Ammon's horn (tissue), 1 donor: ENCODE results near the gene ENTREP1.
"Not testable (repeated sequence)": the region's sequence is repeated elsewhere in the genome, so short reads cannot be mapped to it uniquely, and the experiment has no call there.

Source experiments
- DNase-seq: peaks from one replicate; pipeline ENCODE4 v3.0.0-alpha.2; 2016; ENCODE audit warnings: low spot score

Gene ENTREP1

DNA sequence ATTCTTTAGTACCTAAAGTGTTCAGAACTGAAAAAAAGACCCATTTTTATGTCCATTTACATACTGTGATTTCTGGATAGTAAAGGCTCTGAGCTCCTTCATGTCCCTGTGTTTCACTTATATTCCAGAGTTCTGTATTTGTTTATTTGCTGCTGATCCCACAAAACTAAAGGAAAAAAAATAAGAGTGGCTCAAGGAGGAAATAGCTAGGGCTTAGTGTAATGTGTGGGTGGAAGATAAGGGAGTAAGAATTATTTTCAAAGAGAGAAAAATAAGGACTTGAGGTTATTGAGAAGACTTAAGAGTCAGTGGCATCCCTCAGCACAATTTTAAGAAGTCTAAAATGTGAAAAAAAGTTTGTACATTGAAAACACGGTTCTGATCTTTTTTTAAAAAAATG is 46.0 kb downstream of the ENTREP1 start:
- DNase-seq = no peak

- DNase-seq = no peak
Observed at GRCh38 chr9:69376651-69377050, 51.6 kb downstream of the ENTREP1 start.

GRCh38 chr9:69377291-69377690 is 52.3 kb downstream of the ENTREP1 start:
- no peak for DNase-seq

- no peak for DNase-seq
Observed at GRCh38 chr9:69377981-69378380, 53.0 kb downstream of the ENTREP1 start.

DNA sequence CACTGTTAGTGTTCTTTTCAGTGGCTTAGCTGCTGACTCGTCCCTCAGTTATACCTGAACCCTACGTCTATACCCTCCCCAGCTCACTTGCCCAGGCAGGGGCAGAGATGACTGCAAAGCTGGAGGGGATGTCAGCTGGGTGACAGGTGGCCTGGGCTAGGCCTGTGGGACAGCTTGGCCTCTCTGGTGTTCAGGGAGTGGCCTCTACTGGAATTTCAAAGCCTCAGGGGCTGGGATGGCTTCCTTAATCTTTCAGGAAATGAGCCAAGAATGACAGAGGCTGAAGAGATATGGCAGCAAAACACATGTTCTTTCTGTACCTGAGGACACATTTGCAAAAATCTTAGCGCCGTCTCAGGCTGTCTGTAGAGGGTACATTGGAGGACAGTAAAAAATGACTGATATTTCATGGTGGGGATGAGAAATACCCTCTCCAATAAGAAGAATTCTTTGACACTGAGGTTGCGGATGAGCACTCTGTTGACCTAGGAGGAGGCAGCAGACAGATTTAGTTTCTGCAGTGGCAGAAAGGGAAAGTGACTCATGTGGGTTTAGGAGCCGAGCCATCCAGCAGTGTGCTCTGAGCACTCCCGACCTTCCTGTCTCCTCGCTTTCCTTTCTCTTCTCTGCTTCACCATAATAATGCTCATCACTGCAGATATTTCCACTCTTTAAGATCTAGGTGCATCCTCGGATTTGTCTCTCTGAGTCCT is 54.4 kb downstream of the ENTREP1 start:
- DNase-seq = no peak

DNA sequence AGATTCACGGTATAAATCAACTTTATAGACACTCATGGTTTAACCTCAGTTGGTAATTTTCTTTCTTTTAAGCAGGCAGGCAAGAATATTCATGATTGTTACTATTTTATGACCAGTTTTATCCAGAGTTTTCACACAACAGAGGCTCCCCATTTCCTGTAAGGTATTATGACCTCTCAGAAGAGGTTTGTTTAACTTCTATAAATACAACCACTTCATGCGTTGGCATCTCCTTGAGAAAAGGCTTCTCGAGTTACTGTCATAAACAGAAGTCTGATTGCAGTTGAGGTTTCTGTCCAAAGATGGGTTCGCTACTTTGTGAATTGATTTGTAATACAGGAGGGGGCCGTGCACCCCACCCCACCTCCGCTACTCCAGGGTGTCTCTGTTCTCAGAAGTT is 55.3 kb downstream of the ENTREP1 start:
- DNase-seq = no peak

- no peak for DNase-seq
Observed at GRCh38 chr9:69380811-69381210, 55.8 kb downstream of the ENTREP1 start.

GRCh38 chr9:69382135-69382534 is 57.1 kb downstream of the ENTREP1 start:
- no peak for DNase-seq

DNA sequence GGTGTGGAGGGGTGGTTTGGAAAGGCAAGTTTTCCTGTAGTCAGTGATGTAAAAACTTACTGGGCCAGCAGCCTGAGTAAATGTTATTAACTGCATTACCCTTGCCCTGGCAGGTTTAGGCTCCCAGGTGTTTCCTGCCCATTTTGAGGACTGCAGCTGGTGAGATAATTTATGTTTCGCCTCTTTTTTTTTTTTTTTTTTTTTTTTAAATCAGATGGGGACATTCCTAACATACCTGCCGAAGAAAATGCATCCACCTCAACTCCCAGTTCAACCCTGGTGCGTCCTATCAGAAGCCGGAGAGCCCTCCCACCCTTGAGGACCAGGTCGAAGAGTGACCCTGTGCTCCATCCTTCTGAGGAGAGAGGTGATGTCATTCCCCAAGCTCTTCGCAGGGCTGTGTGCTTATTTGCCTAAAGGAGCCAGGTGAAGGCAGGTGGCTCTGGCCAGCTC is 60.6 kb downstream of the ENTREP1 start:
- DNase-seq = no peak

DNA sequence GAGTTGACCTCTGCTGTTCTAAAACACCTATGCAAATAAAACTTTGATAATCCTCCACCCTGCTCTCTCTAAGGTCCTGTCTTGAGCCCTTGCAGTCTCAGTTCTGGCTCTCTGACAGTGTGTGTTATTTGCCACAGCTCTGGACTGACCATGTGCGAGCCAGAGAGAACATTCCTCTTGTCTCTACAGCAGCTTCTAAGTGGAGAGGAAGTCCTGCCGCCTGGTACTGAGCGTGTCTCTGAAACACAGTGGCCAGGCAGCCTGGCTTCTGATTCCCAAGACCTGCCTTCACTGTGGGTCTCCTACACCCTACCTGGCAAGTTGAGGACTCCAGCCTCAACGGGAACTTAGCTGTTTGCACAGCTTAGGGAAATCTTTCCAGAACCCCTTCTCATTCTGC is 61.6 kb downstream of the ENTREP1 start:
- DNase-seq = no peak

DNA sequence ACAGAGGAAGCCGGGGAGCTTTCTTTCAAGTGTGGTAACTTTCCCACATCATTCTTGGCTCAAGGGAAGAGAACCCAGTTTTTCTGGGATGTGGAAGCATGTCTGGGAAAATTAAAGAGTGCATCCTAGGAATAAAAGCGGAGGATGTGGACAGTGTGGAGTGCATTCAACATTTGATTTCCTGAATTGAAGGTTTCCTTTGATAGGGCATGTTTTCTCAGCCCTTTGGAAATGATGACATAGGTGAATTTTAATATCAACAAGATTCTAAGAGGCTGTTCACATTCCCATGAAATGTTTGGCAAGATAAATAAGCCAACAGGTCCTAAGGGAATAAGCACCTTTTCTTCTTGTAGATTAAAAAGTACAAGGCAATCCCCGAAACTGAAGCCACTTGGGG is 63.6 kb downstream of the ENTREP1 start:
- DNase-seq = no peak

DNA sequence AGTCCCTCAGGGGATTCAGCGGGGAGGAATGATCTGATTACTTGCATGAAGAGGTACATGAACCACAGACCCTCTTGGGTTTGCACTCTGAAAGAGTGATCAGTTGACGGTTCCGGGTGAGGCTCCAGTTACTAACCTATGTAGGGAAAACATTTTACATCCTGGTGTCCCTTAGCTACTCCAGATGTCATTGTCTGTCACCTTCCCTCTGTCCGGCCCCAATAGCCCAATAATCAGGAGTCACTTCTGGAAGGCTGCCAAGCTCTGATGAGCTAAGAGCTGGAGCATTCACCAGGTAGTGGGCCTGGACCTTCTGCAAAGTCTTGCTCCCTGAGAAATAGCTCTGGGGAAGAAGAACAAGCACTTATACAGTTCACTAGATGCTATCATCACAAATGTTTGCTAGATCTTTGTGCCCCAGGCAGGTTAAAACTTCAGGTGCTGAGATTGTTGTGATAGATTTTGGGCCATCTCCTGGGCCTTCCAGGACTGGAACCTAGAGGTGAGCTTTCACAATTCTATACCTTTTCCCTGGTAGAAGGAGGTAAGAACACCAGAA is 64.5 kb downstream of the ENTREP1 start:
- no peak for DNase-seq

DNA sequence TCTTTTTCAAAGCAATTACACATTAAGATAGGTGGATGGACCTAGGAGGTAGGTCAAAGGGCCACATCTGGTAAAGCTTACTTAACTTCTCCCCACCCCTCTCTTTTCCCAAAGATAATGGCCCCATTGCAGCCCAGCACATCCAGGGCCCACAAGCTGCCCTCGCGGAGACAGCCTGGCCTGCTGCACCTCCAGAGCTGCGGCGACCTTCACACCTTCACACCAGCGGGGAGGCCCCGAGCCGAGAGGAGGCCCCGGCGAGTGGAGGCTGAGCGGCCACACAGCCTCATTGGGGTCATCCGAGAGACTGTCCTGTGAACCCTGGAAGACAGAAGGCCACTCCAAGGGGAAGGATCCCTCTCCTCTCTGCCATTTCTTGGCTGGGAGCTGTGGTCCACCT is 66.5 kb downstream of the ENTREP1 start:
- DNase-seq = no peak

- DNase-seq = peak; percentile 54
Observed at GRCh38 chr9:69391946-69392345, 66.9 kb downstream of the ENTREP1 start.

GRCh38 chr9:69392826-69393225 is 67.8 kb downstream of the ENTREP1 start:
- no peak for DNase-seq

GRCh38 chr9:69393425-69393824 is 68.4 kb downstream of the ENTREP1 start:
- no peak for DNase-seq

DNA sequence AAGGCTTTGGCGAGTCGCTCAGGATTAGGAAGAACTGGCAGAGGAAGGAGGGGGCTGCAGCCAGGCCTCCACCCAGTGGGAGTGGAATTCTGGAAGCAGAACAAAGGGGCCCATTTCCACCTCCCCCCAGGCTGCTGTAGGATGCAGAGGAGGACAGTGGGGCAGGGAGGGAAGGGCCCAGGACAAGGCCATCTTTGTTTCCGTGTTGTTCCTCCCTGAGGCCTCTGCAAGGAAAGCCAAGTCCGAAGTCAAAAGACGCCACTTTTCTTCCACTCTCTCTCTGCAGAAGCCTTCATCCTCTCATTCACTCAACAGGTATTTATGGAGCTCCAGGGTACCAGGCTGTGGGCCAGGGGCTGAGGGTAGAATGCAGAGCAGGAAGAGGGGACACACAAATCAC is 70.7 kb downstream of the ENTREP1 start:
- DNase-seq = peak; percentile 75

DNA sequence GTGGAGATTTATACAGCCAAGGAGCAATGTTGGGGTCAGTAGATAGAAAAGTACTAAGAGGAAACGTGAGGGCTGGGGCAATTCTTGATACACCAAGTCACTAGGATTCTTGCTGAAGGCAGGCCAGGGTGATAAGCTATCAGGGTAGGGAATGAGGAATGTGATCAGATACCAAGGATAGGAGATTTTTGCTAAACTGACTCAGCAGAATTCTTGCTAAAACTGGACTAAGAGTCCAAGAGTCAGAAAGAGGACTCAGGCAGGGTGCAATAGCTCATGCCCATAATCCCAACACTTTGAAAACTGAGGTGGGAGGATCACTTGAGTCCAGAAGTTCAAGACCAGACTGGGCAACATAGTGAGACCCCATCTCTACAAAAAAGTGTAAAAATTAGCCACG is 71.7 kb downstream of the ENTREP1 start:
- DNase-seq = no peak

GRCh38 chr9:69397384-69398214 is 72.6 kb downstream of the ENTREP1 start:
- peak; percentile 46 for DNase-seq

DNA sequence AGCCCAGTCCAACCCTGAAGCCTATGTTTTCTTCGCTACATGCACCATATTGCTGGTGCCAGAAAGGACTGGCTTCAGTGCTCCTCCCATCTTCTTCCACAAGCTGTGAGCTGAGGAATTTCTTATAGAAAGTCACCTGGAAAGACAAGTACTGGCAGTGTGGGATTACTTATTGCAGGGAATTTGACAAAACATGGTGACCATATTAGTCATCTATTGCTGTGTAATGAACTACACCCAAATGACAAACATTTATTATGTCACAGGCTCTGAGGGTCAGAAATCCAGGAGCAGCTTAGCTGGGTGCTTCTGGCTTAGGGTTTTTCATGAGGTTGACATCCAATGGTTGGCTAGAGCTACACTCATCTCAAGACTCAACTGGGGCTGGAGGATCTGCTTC is 75.5 kb downstream of the ENTREP1 start:
- no peak for DNase-seq

DNA sequence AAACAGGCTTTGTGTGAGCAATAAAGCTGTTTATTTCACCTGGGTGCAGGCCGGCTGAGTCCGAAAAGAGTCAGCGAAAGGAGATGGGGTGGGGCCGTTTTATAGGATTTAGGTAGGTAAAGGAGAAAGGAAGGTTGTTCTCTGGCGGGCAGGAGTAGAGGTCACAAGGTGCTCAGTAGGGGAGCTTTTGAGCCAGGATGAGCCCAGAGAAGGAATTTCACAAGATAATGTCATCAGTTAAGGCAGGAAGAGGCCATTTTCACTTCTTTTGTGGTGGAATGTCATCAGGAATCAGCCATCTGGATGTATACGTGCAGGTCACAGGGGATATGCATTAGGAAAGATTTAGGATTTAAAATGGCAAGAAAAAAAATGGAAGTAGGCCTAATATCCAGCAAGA is 84.9 kb downstream of the ENTREP1 start:
- DNase-seq = not testable (repeated sequence)

DNA sequence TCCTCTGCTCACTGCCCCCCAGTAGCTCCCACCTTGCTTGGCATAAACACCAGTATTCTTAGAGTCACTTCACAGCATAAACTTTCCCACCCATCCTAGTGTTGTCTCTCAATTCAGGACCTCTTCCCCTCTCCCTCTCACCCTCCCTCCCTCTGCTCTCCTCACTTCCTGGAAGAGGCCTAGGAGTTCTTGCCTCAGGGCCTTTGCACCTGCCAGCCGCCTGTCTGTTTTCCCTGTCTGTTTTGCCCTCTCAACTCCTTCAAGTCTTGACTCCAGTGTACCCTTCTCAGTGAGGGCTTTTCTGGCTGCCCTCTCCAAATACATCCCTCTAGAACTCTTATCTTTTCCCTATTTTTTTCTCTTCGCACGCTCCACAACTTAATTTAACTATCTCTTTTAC is 86.2 kb downstream of the ENTREP1 start:
- DNase-seq = no peak
